Panc1 (cell line): ENCODE results near the gene WDR1.

ENCODE experiments used
- POLR2AphosphoS5 ChIP-seq: IDR thresholded peaks from 2 replicates; pipeline ENCODE4 v1.6.1; 2012; ENCODE audit warnings: mild to moderate bottlenecking, low read depth, low read length, moderate library complexity
- REST ChIP-seq, 2 experiments: IDR thresholded peaks; 2 replicates each; pipeline ENCODE4 v1.6.1; 2011 to 2012; ENCODE audit warnings: low read depth in 2 of 2, control low read depth in 1 of 2, low read length in 1 of 2, mild to moderate bottlenecking in 1 of 2, moderate library complexity in 1 of 2; ENCODE audit not compliant: insufficient read depth in 1 of 2
- SIN3A ChIP-seq: IDR thresholded peaks from 2 replicates; pipeline ENCODE4 v1.6.1; 2012; ENCODE audit warnings: low read depth, mild to moderate bottlenecking, low read length, moderate library complexity, borderline replicate concordance; ENCODE audit not compliant: insufficient read depth
- TCF7L2 ChIP-seq: IDR thresholded peaks from 2 replicates; pipeline ENCODE4 v1.6.1; 2011; ENCODE audit warnings: mild to moderate bottlenecking, low read depth, low read length, inconsistent platforms
- TF ChIP-seq, protein P1 (sequence below): fragments of 450-650 bp; IDR thresholded peaks from 2 replicates; pipeline ENCODE4 v1.5.1; 2017; ENCODE audit warnings: mild to moderate bottlenecking

- TF ChIP-seq, protein P1, sequence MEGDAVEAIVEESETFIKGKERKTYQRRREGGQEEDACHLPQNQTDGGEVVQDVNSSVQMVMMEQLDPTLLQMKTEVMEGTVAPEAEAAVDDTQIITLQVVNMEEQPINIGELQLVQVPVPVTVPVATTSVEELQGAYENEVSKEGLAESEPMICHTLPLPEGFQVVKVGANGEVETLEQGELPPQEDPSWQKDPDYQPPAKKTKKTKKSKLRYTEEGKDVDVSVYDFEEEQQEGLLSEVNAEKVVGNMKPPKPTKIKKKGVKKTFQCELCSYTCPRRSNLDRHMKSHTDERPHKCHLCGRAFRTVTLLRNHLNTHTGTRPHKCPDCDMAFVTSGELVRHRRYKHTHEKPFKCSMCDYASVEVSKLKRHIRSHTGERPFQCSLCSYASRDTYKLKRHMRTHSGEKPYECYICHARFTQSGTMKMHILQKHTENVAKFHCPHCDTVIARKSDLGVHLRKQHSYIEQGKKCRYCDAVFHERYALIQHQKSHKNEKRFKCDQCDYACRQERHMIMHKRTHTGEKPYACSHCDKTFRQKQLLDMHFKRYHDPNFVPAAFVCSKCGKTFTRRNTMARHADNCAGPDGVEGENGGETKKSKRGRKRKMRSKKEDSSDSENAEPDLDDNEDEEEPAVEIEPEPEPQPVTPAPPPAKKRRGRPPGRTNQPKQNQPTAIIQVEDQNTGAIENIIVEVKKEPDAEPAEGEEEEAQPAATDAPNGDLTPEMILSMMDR: no peak
- TF ChIP-seq SIN3A: no peak
- TF ChIP-seq POLR2AphosphoS5: no peak
- no peak for TF ChIP-seq REST (IDR thresholded peaks at IDR 0.05; ENCODE audit: insufficient read depth in 1 of 2, low read depth in 2 of 2, low read length in 1 of 2)
- no peak for TF ChIP-seq TCF7L2
Observed at GRCh38 chr4:10088135-10089010, 28.2 kb downstream of the WDR1 start.
